Lung (tissue), 12 donors: ENCODE measurements around the gene HBG1. TPM values are rescaled to one million over a fixed set of nuclear protein-coding genes. Genes with fewer than 3 reads are reported as not detected.

ENCODE experiments used
- ATAC-seq: fragments of 200-7000 bp; cut with Tn5 transposase; one replicate; pipeline ENCODE4 v1.9.1; 2020; ENCODE audit warnings: moderate number of reproducible peaks; ENCODE audit not compliant: insufficient read depth, low FRiP score
- DNase-seq, 3 donors: peaks; one replicate each; pipeline ENCODE4 v3.0.0-alpha.2; 2013 to 2017
- H3K27ac ChIP-seq, 2 donors: one replicate each; pipeline ENCODE4 v1.5.1; 2013; ENCODE audit warnings: mild to moderate bottlenecking in 2 of 2, moderate library complexity in 2 of 2, control low read depth in 1 of 2, inconsistent platforms in 1 of 2, low read depth in 1 of 2, low read length in 1 of 2
- H3K27me3 ChIP-seq, 3 donors: one replicate each; pipeline ENCODE4 v1.5.1; 2013; ENCODE audit warnings: low read length in 2 of 3; ENCODE audit not compliant: control insufficient read depth in 3 of 3, insufficient read depth in 3 of 3
- H3K36me3 ChIP-seq, 4 donors: one replicate each; pipeline ENCODE4 v1.5.1; 2013; ENCODE audit warnings: low read length in 4 of 4, mild to moderate bottlenecking in 1 of 4, moderate library complexity in 1 of 4; ENCODE audit not compliant: control insufficient read depth in 4 of 4, insufficient read depth in 4 of 4
- H3K4me1 ChIP-seq, 5 donors: one replicate each; pipeline ENCODE4 v1.5.1; 2013; ENCODE audit warnings: low read length in 5 of 5, mild to moderate bottlenecking in 2 of 5, moderate library complexity in 1 of 5; ENCODE audit not compliant: control insufficient read depth in 5 of 5, insufficient read depth in 5 of 5
- H3K4me3 ChIP-seq: one replicate; pipeline ENCODE4 v1.5.1; 2013; ENCODE audit warnings: mild to moderate bottlenecking, control low read depth, moderate library complexity
- H3K9ac ChIP-seq, 2 donors: one replicate each; pipeline ENCODE4 v1.5.1; 2013; ENCODE audit warnings: low read length in 2 of 2, control low read depth in 1 of 2; ENCODE audit not compliant: insufficient read depth in 1 of 2
- H3K9me3 ChIP-seq, 4 donors: one replicate each; pipeline ENCODE4 v1.5.1; 2013; ENCODE audit warnings: low read length in 3 of 4, mild to moderate bottlenecking in 1 of 4, moderate library complexity in 1 of 4; ENCODE audit not compliant: control insufficient read depth in 4 of 4, insufficient read depth in 3 of 4
- WGBS, 2 donors: extraction: QIAGEN DNeasy Blood & Tissue Kit; methylation state at CpG; one replicate each; pipeline ENCODE4 v1.1.7; 2013; 5-methylcytosine and 5-hydroxymethylcytosine counted together
- polyA plus RNA-seq, 2 donors: library from polyadenylated mRNA; stranded (reverse); fragments of 200-250 nt; gene quantifications; one replicate each; pipeline ENCODE4 v1.2.1, GENCODE V29; 2013
- total RNA-seq, 2 donors: library from RNA; depleted of rRNA in 1 of 2; stranded (reverse); fragments of >200 nt in 1 of 2; gene quantifications; one replicate each; pipeline ENCODE4 v1.2.1, GENCODE V29; 2014 to 2021
- TF ChIP-seq, protein P1 (sequence below): IDR thresholded peaks from 2 replicates; pipeline ENCODE4 v1.5.1; 2012; ENCODE audit warnings: mild to moderate bottlenecking; ENCODE audit errors: control extremely low read depth, extremely low read depth
- donor health status: control.
- donor health status: control.
- donor health status: Bipolar disorder and iron deficiency.
- donor health status: healthy.
- donor health status: DM: yes; HTN: yes; CAD: no.

The HBG1 gene
- total and polyA plus RNA-seq, 4 donors, result 0.56 to 60.9 (median 1.6) TPM; not detected in 1

DNA sequence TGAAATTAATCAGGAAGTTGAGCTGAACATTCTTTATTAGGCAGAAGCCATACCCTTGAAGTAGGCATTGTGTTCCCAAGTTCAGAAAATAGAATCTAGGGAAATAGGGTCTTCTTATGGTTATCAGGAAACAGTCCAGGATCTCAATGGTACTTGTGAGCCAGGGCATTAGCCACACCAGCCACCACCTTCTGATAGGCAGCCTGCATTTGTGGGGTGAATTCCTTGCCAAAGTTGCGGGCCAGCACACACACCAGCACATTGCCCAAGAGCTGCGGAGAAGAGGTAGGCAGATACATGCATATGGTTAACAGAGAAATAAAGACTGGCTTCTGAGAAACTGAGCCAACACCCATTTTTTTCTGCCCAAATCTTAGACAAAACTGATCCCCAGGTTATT is 16.8 kb downstream of the HBG1 start:
- Histone ChIP-seq H3K4me3 (no peak overlapping the region), H3K9me3 (no peaks in the 10 kb centered on the region), H3K27ac (no peak overlapping the region), H3K27me3 (no peaks in the 10 kb centered on the region), H3K36me3 (no peaks in the 10 kb centered on the region), H3K4me1 (no peaks in the 10 kb centered on the region), H3K9ac (no peak overlapping the region)
- TF ChIP-seq, protein P1, sequence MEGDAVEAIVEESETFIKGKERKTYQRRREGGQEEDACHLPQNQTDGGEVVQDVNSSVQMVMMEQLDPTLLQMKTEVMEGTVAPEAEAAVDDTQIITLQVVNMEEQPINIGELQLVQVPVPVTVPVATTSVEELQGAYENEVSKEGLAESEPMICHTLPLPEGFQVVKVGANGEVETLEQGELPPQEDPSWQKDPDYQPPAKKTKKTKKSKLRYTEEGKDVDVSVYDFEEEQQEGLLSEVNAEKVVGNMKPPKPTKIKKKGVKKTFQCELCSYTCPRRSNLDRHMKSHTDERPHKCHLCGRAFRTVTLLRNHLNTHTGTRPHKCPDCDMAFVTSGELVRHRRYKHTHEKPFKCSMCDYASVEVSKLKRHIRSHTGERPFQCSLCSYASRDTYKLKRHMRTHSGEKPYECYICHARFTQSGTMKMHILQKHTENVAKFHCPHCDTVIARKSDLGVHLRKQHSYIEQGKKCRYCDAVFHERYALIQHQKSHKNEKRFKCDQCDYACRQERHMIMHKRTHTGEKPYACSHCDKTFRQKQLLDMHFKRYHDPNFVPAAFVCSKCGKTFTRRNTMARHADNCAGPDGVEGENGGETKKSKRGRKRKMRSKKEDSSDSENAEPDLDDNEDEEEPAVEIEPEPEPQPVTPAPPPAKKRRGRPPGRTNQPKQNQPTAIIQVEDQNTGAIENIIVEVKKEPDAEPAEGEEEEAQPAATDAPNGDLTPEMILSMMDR, result no peak
- 97 to 99% methylated on average over 2 of the region's 2 CpGs for WGBS, 2 donors
- DNase-seq (no peak), ATAC-seq (no peak)

DNA sequence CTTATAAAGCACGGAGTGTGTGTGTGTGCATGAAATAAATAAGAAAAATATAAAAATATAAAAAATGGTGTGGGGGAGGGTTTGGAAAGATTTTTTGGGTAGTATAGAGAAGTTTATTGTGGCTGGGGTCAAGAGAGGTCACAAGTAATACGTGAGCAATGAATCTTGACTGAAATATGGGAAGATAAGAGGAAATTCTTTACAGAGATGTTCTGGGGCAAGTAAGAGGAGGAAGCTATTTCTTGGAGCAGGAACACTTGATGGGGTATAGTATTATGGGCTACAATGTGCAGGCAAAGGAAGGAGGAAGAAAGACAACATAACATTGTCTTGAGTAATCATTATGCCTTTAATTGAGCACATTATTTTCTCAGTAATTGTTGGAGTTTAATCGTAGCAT is 17.5 kb downstream of the HBG1 start:
- DNase-seq (no peak), ATAC-seq (no peak)
- no peaks in the 10 kb centered on the region for H3K4me1 ChIP-seq
- WGBS, 2 donors, result 61 to 65% methylated on average over 3 of the region's 3 CpGs
- TF ChIP-seq, protein P1, result no peak
- no peaks in the 10 kb centered on the region for H3K27me3 ChIP-seq
- H3K36me3 ChIP-seq, result no peaks in the 10 kb centered on the region
- no peaks in the 10 kb centered on the region for H3K9me3 ChIP-seq
- no peak overlapping the region for H3K27ac ChIP-seq
- H3K9ac ChIP-seq, result no peak overlapping the region
- no peak overlapping the region for H3K4me3 ChIP-seq

DNA sequence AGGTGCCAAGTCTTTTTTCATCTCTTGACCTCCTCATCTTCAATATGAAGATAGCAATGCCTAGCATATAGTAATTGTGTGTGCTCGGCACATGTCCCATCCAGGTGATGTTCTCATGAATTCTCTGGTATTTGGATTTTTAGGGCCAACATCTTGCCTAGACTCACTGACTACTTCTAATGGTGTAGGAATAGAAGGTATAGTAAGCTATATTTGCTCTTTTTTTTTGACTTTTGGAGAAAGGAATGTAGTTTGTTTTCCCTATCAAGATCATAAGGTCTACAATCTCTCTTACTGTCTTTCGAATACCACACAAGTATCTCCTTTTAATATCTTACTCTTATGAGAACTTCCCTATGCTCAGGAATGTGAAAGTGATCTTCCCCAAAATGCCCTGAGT is 18.5 kb downstream of the HBG1 start:
- Histone ChIP-seq H3K9ac (no peak overlapping the region), H3K27ac (no peak overlapping the region), H3K27me3 (no peaks in the 10 kb centered on the region), H3K4me3 (no peak overlapping the region), H3K9me3 (no peaks in the 10 kb centered on the region), H3K36me3 (no peaks in the 10 kb centered on the region), H3K4me1 (no peaks in the 10 kb centered on the region)
- TF ChIP-seq, protein P1, result no peak
- ATAC-seq (no peak), DNase-seq (no peak)
- 87 to 88% methylated on average over 2 of the region's 2 CpGs for WGBS, 2 donors

DNA sequence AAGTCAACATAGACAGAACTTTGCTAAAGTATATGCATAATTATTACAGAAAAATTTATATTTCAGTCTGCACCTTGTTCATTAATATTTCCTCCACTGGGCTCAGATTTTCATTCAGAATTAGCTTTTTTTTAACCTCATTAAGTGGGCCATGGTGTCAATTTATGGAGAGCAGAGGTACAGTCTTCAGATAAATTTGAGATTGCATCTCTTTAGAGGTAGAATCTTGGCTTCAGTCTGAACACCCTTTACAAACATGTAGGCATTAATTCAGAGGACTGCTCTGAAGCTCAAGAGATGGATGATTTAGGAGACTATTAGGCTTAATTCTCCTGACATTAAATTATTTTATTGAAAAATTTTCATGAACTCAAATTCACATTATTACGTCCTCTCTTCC is 19.4 kb downstream of the HBG1 start:
- H3K9ac ChIP-seq, result no peak overlapping the region
- ATAC-seq (no peak), DNase-seq (no peak)
- H3K4me1 ChIP-seq, result no peaks in the 10 kb centered on the region
- 92% methylated on average over 1 of the region's 1 CpG for WGBS, 2 donors
- no peaks in the 10 kb centered on the region for H3K27me3 ChIP-seq
- no peak overlapping the region for H3K4me3 ChIP-seq
- H3K36me3 ChIP-seq, result no peaks in the 10 kb centered on the region
- H3K9me3 ChIP-seq, result no peaks in the 10 kb centered on the region
- no peak overlapping the region for H3K27ac ChIP-seq
- TF ChIP-seq, protein P1, result no peak
